GM23248 (cell line): ENCODE results near the gene DNASE1L2. TPM values are rescaled to one million over a fixed set of nuclear protein-coding genes. Genes with fewer than 3 reads are reported as not detected.
A peak's percentile ranks its signal among the peaks of the same experiment; 100 is the strongest.

ENCODE experiments used
- DNase-seq: peaks from one replicate; pipeline ENCODE4 v3.0.0-alpha.2; 2015
- H2AFZ ChIP-seq: fragments of 200-600 bp; sonication (generic); 2 replicates; pipeline ENCODE4 v1.6.1; 2016; ENCODE audit warnings: antibody characterized with exemption
- H3F3A ChIP-seq: fragments of 200-600 bp; sonication (generic); 2 replicates; pipeline ENCODE4 v1.6.1; 2016; ENCODE audit warnings: mild to moderate bottlenecking, antibody characterized with exemption, mixed run types; ENCODE audit not compliant: insufficient read depth
- H3K27ac ChIP-seq: fragments of 200-600 bp; sonication (generic); 2 replicates; pipeline ENCODE4 v1.5.1; 2016; ENCODE audit warnings: mild to moderate bottlenecking
- H3K27me3 ChIP-seq: fragments of 200-600 bp; sonication (generic); replicated peaks from 2 replicates; pipeline ENCODE4 v1.6.1; 2016; ENCODE audit warnings: mild to moderate bottlenecking; ENCODE audit not compliant: insufficient read depth
- H3K36me3 ChIP-seq: fragments of 200-600 bp; sonication (generic); 2 replicates; pipeline ENCODE4 v1.6.1; 2016; ENCODE audit warnings: low read depth, mild to moderate bottlenecking
- H3K4me1 ChIP-seq: fragments of 200-600 bp; sonication (generic); 2 replicates; pipeline ENCODE4 v1.6.1; 2016; ENCODE audit warnings: mild to moderate bottlenecking; ENCODE audit not compliant: insufficient read depth
- H3K4me2 ChIP-seq: fragments of 200-600 bp; sonication (generic); one replicate; pipeline ENCODE4 v1.6.1; 2016; ENCODE audit warnings: mild to moderate bottlenecking; ENCODE audit not compliant: unreplicated experiment
- H3K4me3 ChIP-seq: fragments of 200-600 bp; sonication (generic); 2 replicates; pipeline ENCODE4 v1.5.1; 2016; ENCODE audit warnings: mild to moderate bottlenecking
- H3K79me2 ChIP-seq: fragments of 200-600 bp; sonication (generic); 2 replicates; pipeline ENCODE4 v1.6.1; 2016; ENCODE audit warnings: mild to moderate bottlenecking; ENCODE audit not compliant: insufficient read depth
- H3K9ac ChIP-seq: fragments of 200-600 bp; sonication (generic); 2 replicates; pipeline ENCODE4 v1.6.1; 2016; ENCODE audit warnings: mild to moderate bottlenecking
- H3K9me2 ChIP-seq: fragments of 200-600 bp; sonication (generic); 2 replicates; pipeline ENCODE4 v1.6.1; 2016; ENCODE audit warnings: mixed run types, mild to moderate bottlenecking, moderate library complexity; ENCODE audit not compliant: insufficient read depth
- H3K9me3 ChIP-seq: fragments of 200-600 bp; sonication (generic); one replicate; pipeline ENCODE4 v1.6.1; 2017; ENCODE audit warnings: low read depth
- H4K20me1 ChIP-seq: fragments of 200-600 bp; sonication (generic); 2 replicates; pipeline ENCODE4 v1.6.0; 2016; ENCODE audit not compliant: insufficient read depth
- EZH2 ChIP-seq: fragments of 200-600 bp; sonication (generic); IDR thresholded peaks from 2 replicates; pipeline ENCODE4 v1.6.1; 2018; ENCODE audit warnings: antibody characterized with exemption, mild to moderate bottlenecking; ENCODE audit not compliant: insufficient read depth, poor library complexity, severe bottlenecking
- EZH2phosphoT487 ChIP-seq: fragments of 200-600 bp; sonication (generic); IDR thresholded peaks from 2 replicates; pipeline ENCODE4 v1.6.1; 2018; ENCODE audit warnings: antibody characterized with exemption, moderate library complexity, mild to moderate bottlenecking, low read depth; ENCODE audit not compliant: insufficient read depth
- WGBS, 2 experiments: methylation state at CpG; one replicate each; pipeline ENCODE4 v1.1.6; 2015 to 2017; ENCODE audit warnings: low lambda C conversion rate in 2 of 2, low coverage in 1 of 2; ENCODE audit errors: missing lambda C conversion rate in 2 of 2; 5-methylcytosine and 5-hydroxymethylcytosine counted together
- in situ Hi-C: fragments of 300-500 bp; cut with MboI; formaldehyde crosslinking; loops from 2 replicates; pipeline ENCODE4 v1.15.0; 2020
- polyA plus RNA-seq: library from polyadenylated mRNA; unstranded; fragments of >200 nt; fragmentation: Nextera tagmentation; extraction: Ambion mirVana; gene quantifications from 2 replicates; pipeline ENCODE4 v1.2.1, GENCODE V29; 2016
- total RNA-seq: library from RNA; depleted of rRNA; stranded (reverse); fragments of >200 nt; shearing (Covaris generic); gene quantifications from 2 replicates; pipeline ENCODE4 v1.2.3, GENCODE V29; 2014

Gene DNASE1L2
- total and polyA plus RNA-seq, 2 experiments from 2014 or later: 0.89 TPM; not detected in 1

GRCh38 chr16:2235234-2235651 is 1.0 kb upstream of the DNASE1L2 start:
- no peak overlapping the region for H3K9ac ChIP-seq
- no peaks in the 10 kb centered on the region for H3K27me3 ChIP-seq
- H3K4me2 ChIP-seq: no peak overlapping the region
- H3K4me3 ChIP-seq: no peak overlapping the region
- H3K9me2 ChIP-seq: no peaks in the 10 kb centered on the region
- H3K9me3 ChIP-seq: no peaks in the 10 kb centered on the region
- no peak for DNase-seq
- in situ Hi-C loops: no loop called here
- H3K27ac ChIP-seq: no peak overlapping the region
- WGBS, 2 experiments: 93% methylated on average over 27 to 28 of the region's 28 CpGs
- H3F3A ChIP-seq: no peaks in the 10 kb centered on the region
- H4K20me1 ChIP-seq: no peaks in the 10 kb centered on the region
- H3K79me2 ChIP-seq: no peaks in the 10 kb centered on the region
- H2AFZ ChIP-seq: no peak overlapping the region
- H3K36me3 ChIP-seq: no peaks in the 10 kb centered on the region
- TF ChIP-seq EZH2 (no peak), EZH2phosphoT487 (no peak)
- H3K4me1 ChIP-seq: no peaks in the 10 kb centered on the region

- WGBS, 2 experiments: 52 to 55% methylated on average over 12 to 19 of the region's 19 CpGs
- H3K9me2 ChIP-seq: no peaks in the 10 kb centered on the region
Observed at GRCh38 chr16:2235695-2236336, 428 bp upstream of the DNASE1L2 start.

GRCh38 chr16:2237102-2237482 is 848 bp downstream of the DNASE1L2 start:
- in situ Hi-C loops: no loop called here
- Histone ChIP-seq H3K9ac (peak overlapping the region; percentile 9; the same call in 1 of the 2 replicates), H3K9me2 (no peaks in the 10 kb centered on the region), H3K4me2 (peak overlapping the region; percentile 53), H4K20me1 (no peaks in the 10 kb centered on the region), H3K4me1 (no peaks in the 10 kb centered on the region), H2AFZ (no peak overlapping the region), H3K36me3 (peaks cover under 1% of the 10 kb centered on the region; the same call in 1 of the 2 replicates), H3K27me3 (no peaks in the 10 kb centered on the region), H3K79me2 (no peaks in the 10 kb centered on the region), H3K9me3 (no peaks in the 10 kb centered on the region), H3K4me3 (peak overlapping the region; percentile 53), H3F3A (no peaks in the 10 kb centered on the region), H3K27ac (no peak overlapping the region)
- WGBS, 2 experiments: 5 to 10% methylated on average over 22 to 38 of the region's 40 CpGs
- DNase-seq: no peak
- TF ChIP-seq EZH2 (no peak), EZH2phosphoT487 (no peak)

More at GRCh38 chr16:2235695-2236336, 428 bp upstream of the DNASE1L2 start:
- H3K9ac ChIP-seq: no peak overlapping the region
- TF ChIP-seq EZH2: no peak
- no peak for TF ChIP-seq EZH2phosphoT487
- no peak overlapping the region for H3K27ac ChIP-seq
- no peaks in the 10 kb centered on the region for H3K79me2 ChIP-seq
- in situ Hi-C loops: no loop called here
- no peak for DNase-seq
- H4K20me1 ChIP-seq: no peaks in the 10 kb centered on the region
- H3K4me3 ChIP-seq: no peak overlapping the region
- H3F3A ChIP-seq: no peaks in the 10 kb centered on the region
- no peak overlapping the region for H3K4me2 ChIP-seq
- no peak overlapping the region for H2AFZ ChIP-seq
- no peaks in the 10 kb centered on the region for H3K9me3 ChIP-seq
- H3K4me1 ChIP-seq: no peaks in the 10 kb centered on the region
- no peaks in the 10 kb centered on the region for H3K27me3 ChIP-seq
- H3K36me3 ChIP-seq: no peaks in the 10 kb centered on the region

GRCh38 chr16:2237493-2238149 is 1.4 kb downstream of the DNASE1L2 start:
- Histone ChIP-seq H3K4me3 (no peak overlapping the region), H3K4me1 (no peaks in the 10 kb centered on the region), H3K9me2 (no peaks in the 10 kb centered on the region), H3K9ac (no peak overlapping the region), H3K9me3 (no peaks in the 10 kb centered on the region), H3K27ac (no peak overlapping the region), H3K36me3 (peaks cover 5% of the 10 kb centered on the region; the same call in 1 of the 2 replicates), H2AFZ (no peak overlapping the region), H4K20me1 (no peaks in the 10 kb centered on the region), H3F3A (no peaks in the 10 kb centered on the region), H3K27me3 (no peaks in the 10 kb centered on the region), H3K79me2 (no peaks in the 10 kb centered on the region), H3K4me2 (no peak overlapping the region)
- no peak for DNase-seq
- TF ChIP-seq EZH2phosphoT487: no peak
- no peak for TF ChIP-seq EZH2
- 68 to 80% methylated on average over 37 to 57 of the region's 65 CpGs for WGBS, 2 experiments
- in situ Hi-C loops: no loop called here
